ENCODE data around the gene ANKS1B. TPM values are rescaled to one million over a fixed set of nuclear protein-coding genes. Genes with fewer than 3 reads are reported as not detected.

The ANKS1B gene
- total RNA-seq, 1 donor from 2014 or later = 11.3 TPM

- Mint-ChIP-seq H3K4me1 (ENCODE audit: low read depth, unreplicated experiment) (peaks cover 3% of the 10 kb centered on the region), H3K27ac (ENCODE audit: unreplicated experiment) (no peak overlapping the region), H3K27me3 (ENCODE audit: unreplicated experiment) (no peaks in the 10 kb centered on the region), H3K9me3 (ENCODE audit: unreplicated experiment) (no peaks in the 10 kb centered on the region), H3K4me3 (ENCODE audit: unreplicated experiment) (no peak overlapping the region), H3K36me3 (ENCODE audit: unreplicated experiment) (no peaks in the 10 kb centered on the region)
- no peak for DNase-seq
- no peak for TF ChIP-seq CTCF (IDR thresholded peaks at IDR 0.05; ENCODE audit: partially characterized antibody, unreplicated experiment)
Observed at GRCh38 chr12:98997899-98998298, 986.8 kb downstream of the ANKS1B start.

DNA sequence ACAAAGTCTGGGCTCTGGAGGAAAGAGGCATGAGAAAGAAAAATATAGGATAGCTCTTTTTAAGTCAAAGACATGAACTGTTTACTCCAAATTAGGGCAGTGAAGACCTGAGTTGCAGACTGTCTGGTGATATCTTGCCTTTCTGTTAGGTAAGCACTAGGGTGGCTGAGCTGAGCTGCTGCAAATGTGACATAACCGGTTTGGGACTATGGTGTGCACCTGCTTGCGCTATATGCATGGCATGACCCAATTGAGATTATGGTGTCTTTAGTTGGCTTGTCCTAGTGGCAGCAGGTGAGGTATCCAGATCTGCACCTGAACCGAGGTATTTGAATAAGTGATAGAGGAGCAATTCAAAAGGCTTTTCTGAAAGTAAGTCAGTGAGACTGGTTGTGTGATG, 994.1 kb downstream of the ANKS1B start:
- TF ChIP-seq CTCF (IDR thresholded peaks at IDR 0.05; ENCODE audit: partially characterized antibody, unreplicated experiment) = no peak
- no peaks in the 10 kb centered on the region for H3K36me3 Mint-ChIP-seq (ENCODE audit: unreplicated experiment)
- no peak for DNase-seq

GRCh38 chr12:98985156-98985555, 999.6 kb downstream of the ANKS1B start:
- DNase-seq = no peak
- H3K36me3 Mint-ChIP-seq (ENCODE audit: unreplicated experiment) = no peaks in the 10 kb centered on the region

More for the DNA sequence above, 994.1 kb downstream of the ANKS1B start:
- H3K4me3 Mint-ChIP-seq (ENCODE audit: unreplicated experiment) = no peak overlapping the region
- H3K9me3 Mint-ChIP-seq (ENCODE audit: unreplicated experiment) = no peaks in the 10 kb centered on the region
- peaks cover 7% of the 10 kb centered on the region for H3K4me1 Mint-ChIP-seq (ENCODE audit: low read depth, unreplicated experiment)
- no peak overlapping the region for H3K27ac Mint-ChIP-seq (ENCODE audit: unreplicated experiment)
- no peaks in the 10 kb centered on the region for H3K27me3 Mint-ChIP-seq (ENCODE audit: unreplicated experiment)

GRCh38 chr12:98983647-98984046, 1001.1 kb downstream of the ANKS1B start:
- Mint-ChIP-seq H3K36me3 (ENCODE audit: unreplicated experiment) (no peaks in the 10 kb centered on the region), H3K27ac (ENCODE audit: unreplicated experiment) (no peak overlapping the region), H3K9me3 (ENCODE audit: unreplicated experiment) (no peaks in the 10 kb centered on the region), H3K4me3 (ENCODE audit: unreplicated experiment) (no peak overlapping the region), H3K4me1 (ENCODE audit: low read depth, unreplicated experiment) (no peaks in the 10 kb centered on the region), H3K27me3 (ENCODE audit: unreplicated experiment) (no peaks in the 10 kb centered on the region)
- no peak for DNase-seq
- no peak for TF ChIP-seq CTCF (IDR thresholded peaks at IDR 0.05; ENCODE audit: partially characterized antibody, unreplicated experiment)

More at GRCh38 chr12:98985156-98985555, 999.6 kb downstream of the ANKS1B start:
- H3K9me3 Mint-ChIP-seq (ENCODE audit: unreplicated experiment) = no peaks in the 10 kb centered on the region
- TF ChIP-seq CTCF (IDR thresholded peaks at IDR 0.05; ENCODE audit: partially characterized antibody, unreplicated experiment) = no peak
- no peaks in the 10 kb centered on the region for H3K4me1 Mint-ChIP-seq (ENCODE audit: low read depth, unreplicated experiment)
- H3K4me3 Mint-ChIP-seq (ENCODE audit: unreplicated experiment) = no peak overlapping the region
- no peaks in the 10 kb centered on the region for H3K27me3 Mint-ChIP-seq (ENCODE audit: unreplicated experiment)
- no peak overlapping the region for H3K27ac Mint-ChIP-seq (ENCODE audit: unreplicated experiment)

DNA sequence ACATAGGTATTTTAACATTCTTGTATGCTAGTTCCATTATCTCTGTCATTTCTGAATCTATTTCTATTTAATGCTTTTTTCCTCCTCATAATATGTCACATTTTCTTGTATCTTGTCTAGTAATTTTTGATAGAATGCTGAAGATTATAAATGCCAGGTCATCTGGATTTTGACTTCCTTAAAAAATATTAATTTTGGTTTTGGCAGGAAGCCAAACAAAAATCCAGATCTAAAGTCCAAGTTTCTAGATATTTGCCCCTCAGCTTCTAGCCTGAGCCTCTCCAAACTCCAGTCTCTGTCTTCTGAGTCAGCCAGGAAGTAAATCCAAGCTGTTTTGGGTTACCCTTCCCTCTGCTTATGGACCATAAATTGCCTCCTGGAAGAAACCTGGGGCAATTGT, 1004.2 kb downstream of the ANKS1B start:
- Mint-ChIP-seq H3K4me1 (ENCODE audit: low read depth, unreplicated experiment) (no peaks in the 10 kb centered on the region), H3K27ac (ENCODE audit: unreplicated experiment) (no peak overlapping the region), H3K9me3 (ENCODE audit: unreplicated experiment) (no peaks in the 10 kb centered on the region), H3K27me3 (ENCODE audit: unreplicated experiment) (no peaks in the 10 kb centered on the region), H3K4me3 (ENCODE audit: unreplicated experiment) (no peak overlapping the region), H3K36me3 (ENCODE audit: unreplicated experiment) (no peaks in the 10 kb centered on the region)
- no peak for TF ChIP-seq CTCF (IDR thresholded peaks at IDR 0.05; ENCODE audit: partially characterized antibody, unreplicated experiment)
- DNase-seq = no peak

All from glutamatergic neuron (in vitro differentiated cells).